HepG2 (cell line): ENCODE results near the gene TSTD2. TPM values are rescaled to one million over a fixed set of nuclear protein-coding genes. Genes with fewer than 3 reads are reported as not detected.

Source experiments
- ATAC-seq: fragments of 200-7000 bp; cut with Tn5 transposase; 3 replicates; pipeline ENCODE4 v1.9.1; 2020; ENCODE audit warnings: mild to moderate bottlenecking, moderate library complexity
- BruUV-seq: library from RNA; stranded (reverse); fragments of 400-500 nt; replicated peaks from 2 replicates; lab custom pipeline; 2021; lab: Mats Ljungman, UMichigan
- CTCF ChIA-PET: fragments of 300-600 bp; formaldehyde crosslinking; extraction: SDS; loops from one replicate; lab custom pipeline; 2021; ENCODE audit warnings: low total read pairs, inconsistent platforms, low intra/inter-chr PET ratio; lab: Yijun Ruan, JAX
- POLR2A ChIA-PET: fragments of 350-600 bp; sonication (Branson Sonifier 250); formaldehyde crosslinking; loops from one replicate; lab custom pipeline; 2020; ENCODE audit warnings: antibody characterized with exemption, inconsistent platforms; lab: Yijun Ruan, JAX
- DNase-seq: peaks from one replicate; pipeline ENCODE4 v3.0.0-alpha.2; 2015; ENCODE audit warnings: low spot score
- FAIRE-seq: peaks from 3 replicates; lab custom pipeline; 2011; peaks lifted over from hg19 to GRCh38; lab: Jason Lieb, UNC
- H2AFZ ChIP-seq: one replicate; pipeline ENCODE4 v1.6.1; 2011; ENCODE audit warnings: low read length, inconsistent platforms
- H3K27ac ChIP-seq: fragments of 300-600 bp; 3 replicates; pipeline ENCODE4 v1.8.0; 2011; ENCODE audit warnings: mixed run types, mild to moderate bottlenecking, mixed read lengths, low read length, inconsistent platforms; ENCODE audit not compliant: insufficient read depth; ENCODE audit errors: extremely low read length
- H3K27me3 ChIP-seq, 2 experiments: fragments of 200-600 bp in 1 of 2; 2 replicates in 1 of 2; 3 replicates in 1 of 2; pipeline versions ENCODE4 v1.6.0 to v1.8.0; 2011; ENCODE audit warnings: low read length in 2 of 2, mild to moderate bottlenecking in 2 of 2, moderate library complexity in 2 of 2, inconsistent platforms in 1 of 2; ENCODE audit not compliant: insufficient read depth in 2 of 2, control insufficient read depth in 1 of 2
- H3K36me3 ChIP-seq, 2 experiments: fragments of 200-600 bp in 1 of 2; replicated peaks in 1 of 2; 2 replicates in 1 of 2; 3 replicates in 1 of 2; pipeline versions ENCODE4 v1.5.1 to v1.8.0; 2011; ENCODE audit warnings: low read length in 2 of 2, inconsistent platforms in 1 of 2; ENCODE audit not compliant: insufficient read depth in 2 of 2, control insufficient read depth in 1 of 2
- H3K4me1 ChIP-seq: 2 replicates; pipeline ENCODE4 v1.5.1; 2012; ENCODE audit warnings: low read length, inconsistent platforms; ENCODE audit not compliant: insufficient read depth
- H3K4me2 ChIP-seq: 2 replicates; pipeline ENCODE4 v1.6.0; 2011; ENCODE audit warnings: low read depth, low read length, inconsistent platforms
- H3K4me3 ChIP-seq, 3 experiments: fragments of 200-600 bp in 1 of 3; sonication (generic), shearing (Covaris generic) in 1 of 3; replicated peaks in 1 of 3; 2 replicates each; pipeline ENCODE4 v1.5.1; 2011 to 2016; ENCODE audit warnings: low read length in 3 of 3, inconsistent platforms in 2 of 3, low read depth in 2 of 3, mild to moderate bottlenecking in 2 of 3, control low read depth in 1 of 3, mixed read lengths in 1 of 3; ENCODE audit not compliant: insufficient read depth in 1 of 3
- H3K79me2 ChIP-seq: one replicate; pipeline ENCODE4 v1.6.1; 2011; ENCODE audit warnings: low read length, inconsistent platforms; ENCODE audit not compliant: insufficient read depth
- H3K9ac ChIP-seq: 2 replicates; pipeline ENCODE4 v1.6.0; 2011; ENCODE audit warnings: mild to moderate bottlenecking, low read depth, low read length, inconsistent platforms; ENCODE audit not compliant: insufficient read depth
- H3K9me3 ChIP-seq: 2 replicates; pipeline ENCODE4 v1.5.1; 2012; ENCODE audit warnings: mild to moderate bottlenecking, low read length
- H4K20me1 ChIP-seq: 2 replicates; pipeline ENCODE4 v1.6.0; 2011; ENCODE audit warnings: inconsistent platforms, mild to moderate bottlenecking, low read length, moderate library complexity; ENCODE audit not compliant: insufficient read depth
- AHR ChIP-seq: IDR thresholded peaks from 2 replicates; pipeline ENCODE4 v1.6.1; 2018; ENCODE audit warnings: missing genetic modification reagents, missing compliant biosample characterization
- GATAD2A ChIP-seq: IDR thresholded peaks from 2 replicates; pipeline ENCODE4 v1.6.1; 2016
- HIVEP1 ChIP-seq: sonication (generic); formaldehyde crosslinking; IDR thresholded peaks from 2 replicates; pipeline ENCODE4 v1.4.0; 2020; ENCODE audit warnings: mild to moderate bottlenecking, missing genetic modification reagents
- NFE2L2 ChIP-seq: fragments of 150-350 bp; IDR thresholded peaks from 2 replicates; pipeline ENCODE4 v1.6.1; 2014; ENCODE audit warnings: low read length
- ONECUT2 ChIP-seq: sonication (generic); formaldehyde crosslinking; IDR thresholded peaks from 2 replicates; pipeline ENCODE4 v1.4.0; 2020; ENCODE audit warnings: missing genetic modification reagents
- RARG ChIP-seq: sonication (generic); formaldehyde crosslinking; IDR thresholded peaks from 2 replicates; pipeline ENCODE4 v1.4.0; 2020; ENCODE audit warnings: low read depth, mild to moderate bottlenecking, missing genetic modification reagents
- ZNF530 ChIP-seq: sonication (generic); formaldehyde crosslinking; IDR thresholded peaks from 2 replicates; pipeline ENCODE4 v1.5.0; 2020; ENCODE audit warnings: low read depth, mild to moderate bottlenecking, missing genetic modification reagents
- ZNF724P ChIP-seq: sonication (generic); formaldehyde crosslinking; IDR thresholded peaks from 2 replicates; pipeline ENCODE4 v1.8.0; 2022; ENCODE audit warnings: missing genetic modification reagents, borderline replicate concordance
- WGBS: methylation state at CpG from one replicate; pipeline ENCODE4 v1.1.6; 2017; ENCODE audit warnings: low lambda C conversion rate; 5-methylcytosine and 5-hydroxymethylcytosine counted together
- in situ Hi-C: cut with HindIII; loops from 2 replicates; pipeline ENCODE4 v1.10.0; 2017; ENCODE audit warnings: low pct_unique_long_range_greater_than_20kb; ENCODE audit not compliant: extremely low pct_ligation_motif_present
- intact Hi-C: fragments of 100-400 bp; cut with micrococcal nuclease; formaldehyde crosslinking; loops from one replicate; pipeline ENCODE4 v1.10.0; 2022; ENCODE audit not compliant: unreplicated experiment
- polyA plus RNA-seq, 8 experiments: library from polyadenylated mRNA; depleted of rRNA in 3 of 8; stranded (reverse) in 7 of 8; unstranded in 1 of 8; fragments of >200 nt; fragmentation: Illumina TruSeq in 4 of 8; extraction: Trizol in 4 of 8; gene quantifications; 2 replicates each; pipeline versions ENCODE4 v1.2.1 to v1.2.3, GENCODE V29; 2011 to 2016; ENCODE audit warnings: low read depth in 4 of 8, missing spikeins in 1 of 8, mixed read lengths in 1 of 8; ENCODE audit not compliant: insufficient read depth in 1 of 8
- total RNA-seq, 5 experiments: library from RNA; depleted of rRNA; stranded (reverse); fragments of >200 nt; fragmentation: Illumina TruSeq; extraction: Trizol; gene quantifications; 2 replicates each; pipeline ENCODE4 v1.2.3, GENCODE V29; 2016; ENCODE audit warnings: low read depth in 1 of 5
- TF ChIP-seq, protein P1 (sequence below): sonication (generic); formaldehyde crosslinking; IDR thresholded peaks from 2 replicates; pipeline ENCODE4 v1.5.0; 2020; ENCODE audit warnings: mild to moderate bottlenecking, low read depth, missing genetic modification reagents, borderline replicate concordance
- TF ChIP-seq, protein P2 (sequence below): sonication (generic); formaldehyde crosslinking; conservative IDR thresholded peaks from 2 replicates; pipeline ENCODE4 v1.4.0; 2020; ENCODE audit warnings: mild to moderate bottlenecking, missing genetic modification reagents, moderate library complexity
- TF ChIP-seq, protein P3 (sequence below): sonication (generic); formaldehyde crosslinking; IDR thresholded peaks from 2 replicates; pipeline ENCODE4 v1.5.1; 2020; ENCODE audit warnings: mild to moderate bottlenecking, missing genetic modification reagents
- TF ChIP-seq, protein P4 (sequence below): sonication (generic); formaldehyde crosslinking; IDR thresholded peaks from 2 replicates; pipeline ENCODE4 v1.9.0; 2021; ENCODE audit warnings: missing genetic modification reagents, mild to moderate bottlenecking, borderline replicate concordance
- TF ChIP-seq, protein P5 (sequence below): sonication (generic); formaldehyde crosslinking; IDR thresholded peaks from 2 replicates; pipeline ENCODE4 v1.4.0; 2020; ENCODE audit warnings: mild to moderate bottlenecking, missing genetic modification reagents

Gene TSTD2
- total and polyA plus RNA-seq, 2 of the 13 experiments (the other 11 are each of a cell fraction or from before 2014, with no cell fraction given): 16.0 to 23.1 TPM

DNA sequence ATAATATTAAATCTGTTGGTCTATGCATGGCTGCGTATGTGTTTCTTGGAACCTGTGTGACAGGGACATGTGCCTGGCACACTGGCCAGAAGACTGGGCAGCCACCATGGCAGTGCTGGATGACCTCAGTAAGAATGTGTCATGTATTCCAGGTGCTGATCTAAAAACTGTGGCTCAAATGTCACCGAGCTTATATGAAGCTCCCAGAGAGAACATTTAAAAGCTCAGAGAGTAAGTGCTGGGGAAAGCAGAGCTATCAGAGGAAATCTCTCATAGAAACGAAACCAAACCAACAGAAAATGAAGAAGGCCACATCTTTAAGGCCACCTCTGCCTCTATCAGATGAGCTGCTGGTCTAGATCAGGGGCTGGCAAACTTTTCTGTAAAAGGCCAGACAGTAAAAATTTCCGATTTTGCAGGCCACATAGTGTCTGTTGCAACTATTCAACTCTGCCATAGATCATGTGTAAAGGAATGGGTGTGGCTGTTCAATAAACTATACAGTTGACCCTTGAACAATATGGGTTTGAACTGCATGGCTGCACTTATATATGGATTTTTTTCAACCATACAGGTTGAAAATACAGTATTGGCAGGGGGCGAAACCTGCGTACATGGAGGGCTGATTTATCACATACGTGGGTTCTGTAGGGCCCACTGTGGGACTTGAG, 31.8 kb downstream of the TSTD2 start:
- H3K4me2 ChIP-seq: no peak overlapping the region
- no peak overlapping the region for H2AFZ ChIP-seq
- H3K27ac ChIP-seq: no peak overlapping the region
- no peak for DNase-seq
- CTCF ChIA-PET: no interaction called here
- no peaks in the 10 kb centered on the region for H4K20me1 ChIP-seq
- in situ Hi-C loops: loop anchor here (25.0 kb wide), 1 partner anchor 739 kb away; the partner anchor contains the start of gene ZNF782
- POLR2A ChIA-PET: interaction anchor here (0.8 kb wide), 1 partner anchor 32 kb away, joined by 4 read pairs; the partner anchor contains the start of genes NCBP1 and TSTD2
- no peak for FAIRE-seq
- H3K27me3 ChIP-seq: no peaks in the 10 kb centered on the region
- H3K4me1 ChIP-seq: peaks cover 6% of the 10 kb centered on the region
- TF ChIP-seq ZNF724P: no peak
- TF ChIP-seq, protein P1, sequence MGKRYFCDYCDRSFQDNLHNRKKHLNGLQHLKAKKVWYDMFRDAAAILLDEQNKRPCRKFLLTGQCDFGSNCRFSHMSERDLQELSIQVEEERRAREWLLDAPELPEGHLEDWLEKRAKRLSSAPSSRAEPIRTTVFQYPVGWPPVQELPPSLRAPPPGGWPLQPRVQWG: no peak
- TF ChIP-seq, protein P2, sequence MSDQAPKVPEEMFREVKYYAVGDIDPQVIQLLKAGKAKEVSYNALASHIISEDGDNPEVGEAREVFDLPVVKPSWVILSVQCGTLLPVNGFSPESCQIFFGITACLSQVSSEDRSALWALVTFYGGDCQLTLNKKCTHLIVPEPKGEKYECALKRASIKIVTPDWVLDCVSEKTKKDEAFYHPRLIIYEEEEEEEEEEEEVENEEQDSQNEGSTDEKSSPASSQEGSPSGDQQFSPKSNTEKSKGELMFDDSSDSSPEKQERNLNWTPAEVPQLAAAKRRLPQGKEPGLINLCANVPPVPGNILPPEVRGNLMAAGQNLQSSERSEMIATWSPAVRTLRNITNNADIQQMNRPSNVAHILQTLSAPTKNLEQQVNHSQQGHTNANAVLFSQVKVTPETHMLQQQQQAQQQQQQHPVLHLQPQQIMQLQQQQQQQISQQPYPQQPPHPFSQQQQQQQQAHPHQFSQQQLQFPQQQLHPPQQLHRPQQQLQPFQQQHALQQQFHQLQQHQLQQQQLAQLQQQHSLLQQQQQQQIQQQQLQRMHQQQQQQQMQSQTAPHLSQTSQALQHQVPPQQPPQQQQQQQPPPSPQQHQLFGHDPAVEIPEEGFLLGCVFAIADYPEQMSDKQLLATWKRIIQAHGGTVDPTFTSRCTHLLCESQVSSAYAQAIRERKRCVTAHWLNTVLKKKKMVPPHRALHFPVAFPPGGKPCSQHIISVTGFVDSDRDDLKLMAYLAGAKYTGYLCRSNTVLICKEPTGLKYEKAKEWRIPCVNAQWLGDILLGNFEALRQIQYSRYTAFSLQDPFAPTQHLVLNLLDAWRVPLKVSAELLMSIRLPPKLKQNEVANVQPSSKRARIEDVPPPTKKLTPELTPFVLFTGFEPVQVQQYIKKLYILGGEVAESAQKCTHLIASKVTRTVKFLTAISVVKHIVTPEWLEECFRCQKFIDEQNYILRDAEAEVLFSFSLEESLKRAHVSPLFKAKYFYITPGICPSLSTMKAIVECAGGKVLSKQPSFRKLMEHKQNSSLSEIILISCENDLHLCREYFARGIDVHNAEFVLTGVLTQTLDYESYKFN: no peak
- TF ChIP-seq, protein P3, sequence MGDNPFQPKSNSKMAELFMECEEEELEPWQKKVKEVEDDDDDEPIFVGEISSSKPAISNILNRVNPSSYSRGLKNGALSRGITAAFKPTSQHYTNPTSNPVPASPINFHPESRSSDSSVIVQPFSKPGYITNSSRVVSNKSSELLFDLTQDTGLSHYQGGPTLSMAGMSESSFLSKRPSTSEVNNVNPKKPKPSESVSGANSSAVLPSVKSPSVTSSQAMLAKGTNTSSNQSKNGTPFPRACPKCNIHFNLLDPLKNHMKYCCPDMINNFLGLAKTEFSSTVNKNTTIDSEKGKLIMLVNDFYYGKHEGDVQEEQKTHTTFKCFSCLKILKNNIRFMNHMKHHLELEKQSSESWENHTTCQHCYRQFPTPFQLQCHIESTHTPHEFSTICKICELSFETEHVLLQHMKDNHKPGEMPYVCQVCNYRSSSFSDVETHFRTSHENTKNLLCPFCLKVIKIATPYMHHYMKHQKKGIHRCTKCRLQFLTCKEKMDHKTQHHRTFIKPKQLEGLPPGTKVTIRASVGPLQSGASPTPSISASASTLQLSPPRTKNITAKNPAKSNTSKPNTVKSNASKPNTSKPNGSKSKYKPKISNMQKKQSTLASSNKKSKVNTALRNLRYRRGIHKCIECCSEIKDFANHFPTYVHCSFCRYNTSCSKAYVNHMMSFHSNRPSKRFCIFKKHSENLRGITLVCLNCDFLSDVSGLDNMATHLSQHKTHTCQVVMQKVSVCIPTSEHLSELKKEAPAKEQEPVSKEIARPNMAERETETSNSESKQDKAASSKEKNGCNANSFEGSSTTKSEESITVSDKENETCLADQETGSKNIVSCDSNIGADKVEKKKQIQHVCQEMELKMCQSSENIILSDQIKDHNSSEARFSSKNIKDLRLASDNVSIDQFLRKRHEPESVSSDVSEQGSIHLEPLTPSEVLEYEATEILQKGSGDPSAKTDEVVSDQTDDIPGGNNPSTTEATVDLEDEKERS (CRISPR knock-in tag): no peak
- TF ChIP-seq RARG (CRISPR knock-in tag): no peak
- TF ChIP-seq GATAD2A (CRISPR knock-in tag): no peak
- TF ChIP-seq, protein P4, sequence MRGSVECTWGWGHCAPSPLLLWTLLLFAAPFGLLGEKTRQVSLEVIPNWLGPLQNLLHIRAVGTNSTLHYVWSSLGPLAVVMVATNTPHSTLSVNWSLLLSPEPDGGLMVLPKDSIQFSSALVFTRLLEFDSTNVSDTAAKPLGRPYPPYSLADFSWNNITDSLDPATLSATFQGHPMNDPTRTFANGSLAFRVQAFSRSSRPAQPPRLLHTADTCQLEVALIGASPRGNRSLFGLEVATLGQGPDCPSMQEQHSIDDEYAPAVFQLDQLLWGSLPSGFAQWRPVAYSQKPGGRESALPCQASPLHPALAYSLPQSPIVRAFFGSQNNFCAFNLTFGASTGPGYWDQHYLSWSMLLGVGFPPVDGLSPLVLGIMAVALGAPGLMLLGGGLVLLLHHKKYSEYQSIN (CRISPR knock-in tag): no peak
- TF ChIP-seq HIVEP1 (CRISPR knock-in tag): no peak
- TF ChIP-seq ONECUT2: no peak
- no peak for TF ChIP-seq ZNF530 (CRISPR knock-in tag)
- TF ChIP-seq AHR: no peak
- TF ChIP-seq NFE2L2: no peak
- TF ChIP-seq, protein P5, sequence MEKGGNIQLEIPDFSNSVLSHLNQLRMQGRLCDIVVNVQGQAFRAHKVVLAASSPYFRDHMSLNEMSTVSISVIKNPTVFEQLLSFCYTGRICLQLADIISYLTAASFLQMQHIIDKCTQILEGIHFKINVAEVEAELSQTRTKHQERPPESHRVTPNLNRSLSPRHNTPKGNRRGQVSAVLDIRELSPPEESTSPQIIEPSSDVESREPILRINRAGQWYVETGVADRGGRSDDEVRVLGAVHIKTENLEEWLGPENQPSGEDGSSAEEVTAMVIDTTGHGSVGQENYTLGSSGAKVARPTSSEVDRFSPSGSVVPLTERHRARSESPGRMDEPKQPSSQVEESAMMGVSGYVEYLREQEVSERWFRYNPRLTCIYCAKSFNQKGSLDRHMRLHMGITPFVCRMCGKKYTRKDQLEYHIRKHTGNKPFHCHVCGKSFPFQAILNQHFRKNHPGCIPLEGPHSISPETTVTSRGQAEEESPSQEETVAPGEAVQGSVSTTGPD (CRISPR knock-in tag): no peak
- intact Hi-C loops: no loop called here
- ATAC-seq: no peak
- BruUV-seq: no TSS peak
- H3K9ac ChIP-seq: no peak overlapping the region
- no peak overlapping the region for H3K4me3 ChIP-seq
- 98% methylated on average over 7 of the region's 7 CpGs for WGBS
- no peaks in the 10 kb centered on the region for H3K79me2 ChIP-seq
- no peaks in the 10 kb centered on the region for H3K9me3 ChIP-seq
- peaks cover 23 to 55% of the 10 kb centered on the region in 2 experiments for H3K36me3 ChIP-seq
